Thoracic aorta (tissue), 2 donors: Measurements from ENCODE around the gene TRIB2. TPM values are rescaled to one million over a fixed set of nuclear protein-coding genes. Genes with fewer than 3 reads are reported as not detected.
"Not testable (repeated sequence)": the region's sequence is repeated elsewhere in the genome, so short reads cannot be mapped to it uniquely, and the experiment has no call there.

Experiments
- ATAC-seq: fragments of 150-250 bp; one replicate; pipeline ENCODE4 v1.8.0; 2017; ENCODE audit warnings: low read depth; ENCODE audit not compliant: insufficient number of reproducible peaks, low FRiP score
- DNase-seq: peaks from one replicate; pipeline ENCODE4 v3.0.0-alpha.2; 2020; ENCODE audit warnings: low spot score
- H3K27ac ChIP-seq, 2 donors: fragments of 200-600 bp; sonication (generic); 1 replicate in 1 of 2; 2 replicates in 1 of 2; pipeline ENCODE4 v1.5.1; 2016; ENCODE audit warnings: mild to moderate bottlenecking in 2 of 2, moderate library complexity in 2 of 2
- H3K27me3 ChIP-seq: fragments of 200-600 bp; sonication (generic); replicated peaks from 2 replicates; pipeline ENCODE4 v1.6.0; 2016; ENCODE audit warnings: mild to moderate bottlenecking; ENCODE audit not compliant: insufficient read depth
- H3K36me3 ChIP-seq: fragments of 200-600 bp; sonication (generic); one replicate; pipeline ENCODE4 v1.5.1; 2016
- H3K4me1 ChIP-seq, 2 donors: fragments of 200-600 bp; sonication (generic); 1 replicate in 1 of 2; 2 replicates in 1 of 2; pipeline versions ENCODE4 v1.5.1 to v1.6.0; 2016; ENCODE audit warnings: low read depth in 2 of 2, mild to moderate bottlenecking in 1 of 2; ENCODE audit not compliant: control insufficient read depth in 1 of 2
- H3K4me3 ChIP-seq: fragments of 200-600 bp; sonication (generic); 2 replicates; pipeline ENCODE4 v1.5.1; 2016; ENCODE audit warnings: mild to moderate bottlenecking
- H3K9me3 ChIP-seq: fragments of 200-600 bp; sonication (generic); 2 replicates; pipeline ENCODE4 v1.5.1; 2016
- total RNA-seq, 2 donors: library from RNA; depleted of rRNA; stranded (reverse); fragments of >200 nt; gene quantifications; one replicate each; pipeline versions ENCODE4 v1.1.0 to v1.2.3, GENCODE V29; 2016
- TF ChIP-seq, protein P1 (sequence below): fragments of 200-600 bp; sonication (generic); IDR thresholded peaks from one replicate; pipeline ENCODE4 v1.5.1; 2019; ENCODE audit warnings: antibody characterized with exemption

Gene TRIB2
- total RNA-seq, 2 donors from 2014 or later = 81.4 to 85.6 TPM

GRCh38 chr2:12675352-12675795 is 41.4 kb upstream of the TRIB2 start:
- ATAC-seq (no peak), DNase-seq (no peak)
- no peak overlapping the region for H3K27ac ChIP-seq

DNA sequence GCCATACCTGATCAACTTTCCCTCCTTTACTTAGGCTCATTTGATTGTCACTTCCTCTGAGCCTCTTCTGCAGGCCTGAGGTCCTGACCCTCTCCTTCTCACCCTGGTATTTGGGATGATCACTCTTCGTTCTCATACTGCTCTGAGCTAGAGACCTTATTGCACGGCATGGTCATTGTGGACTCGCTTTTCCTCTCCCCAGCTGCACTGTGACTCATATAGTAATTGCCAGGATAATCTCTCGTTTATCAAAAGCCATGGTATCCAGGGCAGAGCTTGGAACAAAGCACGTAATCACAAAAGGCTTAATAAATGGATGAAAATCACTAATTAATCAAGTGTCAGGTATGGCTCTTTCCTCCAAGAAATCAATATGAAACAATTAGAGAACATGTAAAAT is 40.9 kb upstream of the TRIB2 start:
- DNase-seq (no peak), ATAC-seq (no peak)
- TF ChIP-seq, protein P1, sequence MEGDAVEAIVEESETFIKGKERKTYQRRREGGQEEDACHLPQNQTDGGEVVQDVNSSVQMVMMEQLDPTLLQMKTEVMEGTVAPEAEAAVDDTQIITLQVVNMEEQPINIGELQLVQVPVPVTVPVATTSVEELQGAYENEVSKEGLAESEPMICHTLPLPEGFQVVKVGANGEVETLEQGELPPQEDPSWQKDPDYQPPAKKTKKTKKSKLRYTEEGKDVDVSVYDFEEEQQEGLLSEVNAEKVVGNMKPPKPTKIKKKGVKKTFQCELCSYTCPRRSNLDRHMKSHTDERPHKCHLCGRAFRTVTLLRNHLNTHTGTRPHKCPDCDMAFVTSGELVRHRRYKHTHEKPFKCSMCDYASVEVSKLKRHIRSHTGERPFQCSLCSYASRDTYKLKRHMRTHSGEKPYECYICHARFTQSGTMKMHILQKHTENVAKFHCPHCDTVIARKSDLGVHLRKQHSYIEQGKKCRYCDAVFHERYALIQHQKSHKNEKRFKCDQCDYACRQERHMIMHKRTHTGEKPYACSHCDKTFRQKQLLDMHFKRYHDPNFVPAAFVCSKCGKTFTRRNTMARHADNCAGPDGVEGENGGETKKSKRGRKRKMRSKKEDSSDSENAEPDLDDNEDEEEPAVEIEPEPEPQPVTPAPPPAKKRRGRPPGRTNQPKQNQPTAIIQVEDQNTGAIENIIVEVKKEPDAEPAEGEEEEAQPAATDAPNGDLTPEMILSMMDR = no peak
- H3K27ac ChIP-seq = no peak overlapping the region
- H3K27me3 ChIP-seq = no peaks in the 10 kb centered on the region
- no peaks in the 10 kb centered on the region for H3K36me3 ChIP-seq
- no peak overlapping the region for H3K4me3 ChIP-seq
- H3K4me1 ChIP-seq = peaks cover 0 to 27% of the 10 kb centered on the region in 2 donors
- H3K9me3 ChIP-seq = no peaks in the 10 kb centered on the region

More at GRCh38 chr2:12675352-12675795, 41.4 kb upstream of the TRIB2 start:
- Histone ChIP-seq H3K27me3 (no peaks in the 10 kb centered on the region), H3K36me3 (no peaks in the 10 kb centered on the region), H3K4me1 (peaks cover 0 to 27% of the 10 kb centered on the region in 2 donors), H3K9me3 (no peaks in the 10 kb centered on the region), H3K4me3 (no peak overlapping the region)
- TF ChIP-seq, protein P1 = no peak

DNA sequence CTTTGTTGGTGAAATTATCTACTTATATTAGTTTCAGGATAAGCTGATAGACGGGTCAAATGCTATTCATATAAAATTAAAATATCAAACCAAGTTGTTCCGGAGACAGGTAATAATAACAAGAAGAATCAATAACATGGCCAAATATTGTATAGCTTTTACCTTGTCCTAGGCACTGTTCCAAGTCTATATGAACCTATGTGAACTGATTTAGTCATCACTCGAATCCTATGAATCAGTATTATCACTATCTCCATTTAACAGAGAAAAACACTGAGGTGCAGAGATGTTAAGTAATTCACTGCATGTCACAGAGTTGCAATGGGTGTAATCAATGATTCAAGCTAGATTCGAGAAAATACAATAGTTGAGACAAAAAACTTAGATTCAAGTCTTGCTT is 40.0 kb upstream of the TRIB2 start:
- ATAC-seq (no peak), DNase-seq (no peak)
- no peak overlapping the region for H3K27ac ChIP-seq
- TF ChIP-seq, protein P1 = no peak
- peaks cover 0 to 27% of the 10 kb centered on the region in 2 donors for H3K4me1 ChIP-seq
- no peak overlapping the region for H3K4me3 ChIP-seq
- no peaks in the 10 kb centered on the region for H3K36me3 ChIP-seq
- no peaks in the 10 kb centered on the region for H3K9me3 ChIP-seq
- no peaks in the 10 kb centered on the region for H3K27me3 ChIP-seq

DNA sequence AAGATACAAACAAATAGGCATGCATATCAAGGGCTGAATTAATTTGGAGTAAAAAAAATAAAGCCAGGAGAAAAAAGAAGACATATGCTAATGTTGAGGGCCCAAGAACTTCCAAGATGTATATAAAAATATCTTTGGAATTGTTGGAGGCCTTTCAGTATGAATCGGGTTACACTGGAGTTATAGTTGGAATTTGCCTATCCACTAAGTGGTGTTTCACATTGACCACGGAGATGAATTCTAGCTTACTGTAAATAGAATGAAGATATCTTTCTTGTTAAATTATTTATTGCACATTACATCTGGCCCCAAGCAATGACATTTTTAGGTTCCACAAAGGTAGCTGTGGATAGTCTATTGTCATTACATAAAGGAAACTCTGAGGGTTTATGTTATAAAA is 38.5 kb upstream of the TRIB2 start:
- TF ChIP-seq, protein P1 = no peak

GRCh38 chr2:12679550-12680072 is 37.1 kb upstream of the TRIB2 start:
- Histone ChIP-seq H3K4me3 (no peak overlapping the region), H3K27me3 (no peaks in the 10 kb centered on the region), H3K9me3 (no peaks in the 10 kb centered on the region), H3K27ac (no peak overlapping the region), H3K4me1 (peaks cover 4 to 25% of the 10 kb centered on the region in 2 donors), H3K36me3 (no peaks in the 10 kb centered on the region)
- TF ChIP-seq, protein P1 = no peak
- ATAC-seq (no peak), DNase-seq (no peak)

More for the DNA sequence above, 38.5 kb upstream of the TRIB2 start:
- H3K4me3 ChIP-seq = no peak overlapping the region
- H3K27me3 ChIP-seq = no peaks in the 10 kb centered on the region
- H3K9me3 ChIP-seq = no peaks in the 10 kb centered on the region
- peaks cover 0 to 22% of the 10 kb centered on the region in 2 donors for H3K4me1 ChIP-seq
- no peaks in the 10 kb centered on the region for H3K36me3 ChIP-seq
- DNase-seq = no peak
- H3K27ac ChIP-seq = no peak overlapping the region
- ATAC-seq = no peak

DNA sequence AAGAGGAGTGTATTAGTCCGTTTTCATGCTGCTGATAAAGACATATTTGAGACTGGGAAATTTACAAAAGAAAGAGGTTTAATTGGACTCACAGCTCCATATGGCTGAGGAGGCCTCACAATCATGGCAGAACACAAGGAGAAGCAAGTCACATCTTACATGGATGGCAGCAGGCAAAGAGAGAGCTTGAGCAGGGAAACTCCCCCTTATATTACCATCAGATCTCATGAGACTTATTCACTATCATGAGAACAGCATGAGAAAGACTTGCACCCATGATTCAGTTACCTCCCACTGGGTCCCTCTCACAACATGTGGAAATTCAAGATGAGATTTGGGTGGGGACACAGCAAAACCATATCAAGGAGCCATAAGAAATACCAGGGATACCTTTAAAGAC is 36.6 kb upstream of the TRIB2 start:
- not testable (repeated sequence) for H3K36me3 ChIP-seq, ATAC-seq, H3K9me3 ChIP-seq, H3K4me3 ChIP-seq, H3K27ac ChIP-seq, H3K27me3 ChIP-seq, DNase-seq
- peaks cover 4 to 25% of the 10 kb centered on the region in 2 donors for H3K4me1 ChIP-seq
